ENCODE results near the gene ADIRF. TPM values are rescaled to one million over a fixed set of nuclear protein-coding genes. Genes with fewer than 3 reads are reported as not detected.

ADIRF gene
- total RNA-seq, 1 experiment from 2014 or later, result not detected

DNA sequence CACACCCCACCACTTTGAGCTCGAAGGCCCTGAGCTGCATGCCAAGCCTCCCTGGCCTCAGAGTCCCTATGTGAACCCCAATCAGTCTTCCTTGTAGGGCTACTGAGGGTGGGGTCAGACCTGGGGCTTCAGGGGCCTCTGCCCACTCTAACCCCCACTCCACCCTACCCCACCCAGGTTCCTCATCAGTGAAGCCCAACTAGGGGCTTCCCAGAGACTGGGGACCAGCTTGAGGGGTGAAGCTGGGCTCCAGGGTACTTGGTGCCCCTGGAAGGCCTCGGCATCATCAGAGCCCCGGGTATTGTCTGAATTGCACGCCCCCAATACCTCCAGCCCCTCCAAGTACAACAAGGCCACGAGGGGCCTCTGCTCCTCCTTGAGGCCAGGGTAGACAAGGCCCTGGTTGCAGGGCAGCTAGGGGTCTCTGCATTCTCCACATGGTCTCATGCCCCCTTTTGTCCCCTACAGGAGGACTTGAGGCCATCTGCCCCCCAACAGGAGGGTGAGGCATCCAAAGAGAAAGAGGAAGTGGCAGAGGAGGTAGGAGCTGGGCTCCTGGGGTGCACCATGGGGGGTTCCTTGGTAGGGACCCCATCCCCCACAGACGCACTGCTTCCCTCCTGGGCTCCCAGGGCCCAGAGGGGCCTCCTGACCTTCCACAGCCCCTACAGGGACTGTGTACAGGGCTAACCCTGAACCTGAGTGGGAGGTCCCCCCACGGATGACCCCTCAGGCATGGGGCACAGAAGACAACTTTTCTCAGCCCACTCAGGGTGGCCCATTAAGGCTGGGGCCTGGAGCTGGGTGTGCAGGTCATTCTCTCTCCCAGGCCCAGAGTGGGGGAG lies 5.9 kb upstream of the ADIRF start:
- Histone ChIP-seq H3K9me3 (ENCODE audit: low read depth, low read length, poor library complexity, severe bottlenecking) (no peaks in the 10 kb centered on the region), H3K4me1 (ENCODE audit: insufficient read depth, low read length, poor library complexity, severe bottlenecking) (peaks cover 6% of the 10 kb centered on the region), H3K36me3 (ENCODE audit: insufficient read depth, low read length, poor library complexity, severe bottlenecking) (no peaks in the 10 kb centered on the region), H3K27me3 (replicated peaks; ENCODE audit: insufficient read depth, low read depth, low read length, poor library complexity) (no peaks in the 10 kb centered on the region), H3K27ac (ENCODE audit: low read depth, low read length, poor library complexity, severe bottlenecking) (no peak overlapping the region), H3K4me3 (ENCODE audit: low read depth, low read length, poor library complexity, severe bottlenecking) (no peak overlapping the region)
- POLR2A ChIA-PET (ENCODE audit: low non-redundant PET), result interaction anchor here (0.6 kb wide), 1 partner anchor 254 kb away, joined by 3 read pairs; no protein-coding TSS in a partner anchor
- TF ChIP-seq, protein P1, sequence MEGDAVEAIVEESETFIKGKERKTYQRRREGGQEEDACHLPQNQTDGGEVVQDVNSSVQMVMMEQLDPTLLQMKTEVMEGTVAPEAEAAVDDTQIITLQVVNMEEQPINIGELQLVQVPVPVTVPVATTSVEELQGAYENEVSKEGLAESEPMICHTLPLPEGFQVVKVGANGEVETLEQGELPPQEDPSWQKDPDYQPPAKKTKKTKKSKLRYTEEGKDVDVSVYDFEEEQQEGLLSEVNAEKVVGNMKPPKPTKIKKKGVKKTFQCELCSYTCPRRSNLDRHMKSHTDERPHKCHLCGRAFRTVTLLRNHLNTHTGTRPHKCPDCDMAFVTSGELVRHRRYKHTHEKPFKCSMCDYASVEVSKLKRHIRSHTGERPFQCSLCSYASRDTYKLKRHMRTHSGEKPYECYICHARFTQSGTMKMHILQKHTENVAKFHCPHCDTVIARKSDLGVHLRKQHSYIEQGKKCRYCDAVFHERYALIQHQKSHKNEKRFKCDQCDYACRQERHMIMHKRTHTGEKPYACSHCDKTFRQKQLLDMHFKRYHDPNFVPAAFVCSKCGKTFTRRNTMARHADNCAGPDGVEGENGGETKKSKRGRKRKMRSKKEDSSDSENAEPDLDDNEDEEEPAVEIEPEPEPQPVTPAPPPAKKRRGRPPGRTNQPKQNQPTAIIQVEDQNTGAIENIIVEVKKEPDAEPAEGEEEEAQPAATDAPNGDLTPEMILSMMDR (conservative IDR thresholded peaks at IDR 0.05; ENCODE audit: low read depth, low read length), result no peak
- no peak for TF ChIP-seq EZH2 (IDR thresholded peaks at IDR 0.05; ENCODE audit: borderline replicate concordance, low read depth, low read length, poor library complexity, severe bottlenecking)
- BruUV-seq (replicated peaks), result no TSS peak
- DNase-seq (ENCODE audit: low spot score), result no peak
- CTCF ChIA-PET, result no interaction called here
- intact Hi-C loops (cut with micrococcal nuclease; ENCODE audit: unreplicated experiment), result loop anchor here (10.0 kb wide), 1 partner anchor 278 kb away; no protein-coding TSS in a partner anchor

DNA sequence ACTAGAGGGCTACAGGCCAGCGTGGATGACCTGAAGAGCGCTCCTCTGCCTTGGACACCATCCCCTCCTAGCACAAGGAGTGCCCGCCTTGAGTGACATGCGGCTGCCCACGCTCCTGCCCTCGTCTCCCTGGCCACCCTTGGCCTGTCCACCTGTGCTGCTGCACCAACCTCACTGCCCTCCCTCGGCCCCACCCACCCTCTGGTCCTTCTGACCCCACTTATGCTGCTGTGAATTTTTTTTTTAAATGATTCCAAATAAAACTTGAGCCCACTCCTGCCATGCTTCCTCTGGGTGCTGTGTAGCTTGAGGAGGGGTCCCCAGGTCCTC lies 5.3 kb upstream of the ADIRF start:
- ChIA-PET POLR2A (ENCODE audit: low non-redundant PET) (no interaction called here), CTCF (no interaction called here)
- DNase-seq (ENCODE audit: low spot score), result no peak
- Histone ChIP-seq H3K4me1 (ENCODE audit: insufficient read depth, low read length, poor library complexity, severe bottlenecking) (peaks cover 6% of the 10 kb centered on the region), H3K4me3 (ENCODE audit: low read depth, low read length, poor library complexity, severe bottlenecking) (no peak overlapping the region), H3K9me3 (ENCODE audit: low read depth, low read length, poor library complexity, severe bottlenecking) (no peaks in the 10 kb centered on the region), H3K27ac (ENCODE audit: low read depth, low read length, poor library complexity, severe bottlenecking) (no peak overlapping the region), H3K27me3 (replicated peaks; ENCODE audit: insufficient read depth, low read depth, low read length, poor library complexity) (no peaks in the 10 kb centered on the region), H3K36me3 (ENCODE audit: insufficient read depth, low read length, poor library complexity, severe bottlenecking) (no peaks in the 10 kb centered on the region)
- no peak for TF ChIP-seq EZH2 (IDR thresholded peaks at IDR 0.05; ENCODE audit: borderline replicate concordance, low read depth, low read length, poor library complexity, severe bottlenecking)
- TF ChIP-seq, protein P1 (conservative IDR thresholded peaks at IDR 0.05; ENCODE audit: low read depth, low read length), result no peak
- intact Hi-C loops (cut with micrococcal nuclease; ENCODE audit: unreplicated experiment), result loop anchor here (10.0 kb wide), 1 partner anchor 278 kb away; no protein-coding TSS in a partner anchor
- no TSS peak for BruUV-seq (replicated peaks)

DNA sequence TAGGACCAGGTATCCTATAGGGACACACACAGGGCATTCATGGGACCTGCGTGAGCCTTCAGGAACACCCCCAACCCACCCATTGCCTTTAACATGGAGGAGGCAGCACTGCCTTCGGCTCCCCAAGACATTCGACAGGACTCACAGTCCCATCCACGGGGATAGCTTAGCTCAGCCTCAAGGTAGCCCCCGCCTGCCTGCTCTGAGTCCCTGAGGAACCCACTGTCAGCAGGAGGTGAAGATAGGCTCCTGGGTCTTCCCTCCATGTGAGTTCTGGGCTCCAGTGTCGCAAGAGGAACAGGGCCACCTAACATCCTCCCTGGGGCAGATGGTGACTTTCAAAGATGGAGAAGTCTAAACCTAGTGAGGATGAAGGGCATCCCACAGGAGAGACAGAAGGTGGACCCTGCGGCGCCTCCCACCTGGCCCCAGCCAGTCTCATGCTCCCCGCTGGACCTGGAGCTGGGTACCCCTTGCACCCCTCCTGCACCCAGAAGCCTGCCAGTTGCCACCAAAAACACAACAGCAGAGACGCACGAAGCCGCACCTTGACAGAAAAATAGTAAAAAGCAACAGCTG lies 4.9 kb upstream of the ADIRF start:
- ChIA-PET CTCF (no interaction called here), POLR2A (ENCODE audit: low non-redundant PET) (no interaction called here)
- intact Hi-C loops (cut with micrococcal nuclease; ENCODE audit: unreplicated experiment), result loop anchor here (10.0 kb wide), 1 partner anchor 279 kb away; no protein-coding TSS in a partner anchor
- DNase-seq (ENCODE audit: low spot score), result no peak
- BruUV-seq (replicated peaks), result no TSS peak
- TF ChIP-seq, protein P1 (conservative IDR thresholded peaks at IDR 0.05; ENCODE audit: low read depth, low read length), result no peak
- TF ChIP-seq EZH2 (IDR thresholded peaks at IDR 0.05; ENCODE audit: borderline replicate concordance, low read depth, low read length, poor library complexity, severe bottlenecking), result no peak
- Histone ChIP-seq H3K36me3 (ENCODE audit: insufficient read depth, low read length, poor library complexity, severe bottlenecking) (no peaks in the 10 kb centered on the region), H3K27me3 (replicated peaks; ENCODE audit: insufficient read depth, low read depth, low read length, poor library complexity) (no peaks in the 10 kb centered on the region), H3K4me3 (ENCODE audit: low read depth, low read length, poor library complexity, severe bottlenecking) (no peak overlapping the region), H3K4me1 (ENCODE audit: insufficient read depth, low read length, poor library complexity, severe bottlenecking) (peaks cover 6% of the 10 kb centered on the region), H3K9me3 (ENCODE audit: low read depth, low read length, poor library complexity, severe bottlenecking) (no peaks in the 10 kb centered on the region), H3K27ac (ENCODE audit: low read depth, low read length, poor library complexity, severe bottlenecking) (no peak overlapping the region)

Data from A673 (cell line).